Esophagus (tissue), 2 donors: ENCODE results near the gene CDKN2A. TPM values are rescaled to one million over a fixed set of nuclear protein-coding genes. Genes with fewer than 3 reads are reported as not detected.
"Not testable (repeated sequence)": the region's sequence is repeated elsewhere in the genome, so short reads cannot be mapped to it uniquely, and the experiment has no call there.

Experiments used
- H3K27ac ChIP-seq, 2 donors: one replicate each; pipeline ENCODE4 v1.5.1; 2013; ENCODE audit warnings: low read depth in 2 of 2, mild to moderate bottlenecking in 2 of 2, inconsistent platforms in 1 of 2, low read length in 1 of 2, moderate library complexity in 1 of 2
- H3K27me3 ChIP-seq, 2 donors: one replicate each; pipeline ENCODE4 v1.6.1; 2013; ENCODE audit warnings: low read length in 2 of 2, control low read depth in 1 of 2, mild to moderate bottlenecking in 1 of 2; ENCODE audit not compliant: insufficient read depth in 2 of 2, control insufficient read depth in 1 of 2
- H3K36me3 ChIP-seq, 2 donors: one replicate each; pipeline ENCODE4 v1.6.1; 2013; ENCODE audit warnings: low read length in 1 of 2; ENCODE audit not compliant: control insufficient read depth in 2 of 2, insufficient read depth in 2 of 2
- H3K4me1 ChIP-seq, 2 donors: one replicate each; pipeline ENCODE4 v1.6.1; 2013; ENCODE audit warnings: low read length in 1 of 2; ENCODE audit not compliant: control insufficient read depth in 2 of 2, insufficient read depth in 2 of 2
- H3K4me3 ChIP-seq, 2 donors: one replicate each; pipeline ENCODE4 v1.5.1; 2013; ENCODE audit warnings: low read length in 2 of 2, mild to moderate bottlenecking in 2 of 2, low read depth in 1 of 2, moderate library complexity in 1 of 2
- H3K9me3 ChIP-seq, 2 donors: one replicate each; pipeline ENCODE4 v1.6.1; 2013; ENCODE audit warnings: mild to moderate bottlenecking in 2 of 2, low read depth in 1 of 2, low read length in 1 of 2, moderate library complexity in 1 of 2; ENCODE audit not compliant: control insufficient read depth in 2 of 2, insufficient read depth in 1 of 2
- WGBS, 2 donors: extraction: QIAGEN DNeasy Blood & Tissue Kit; methylation state at CpG; one replicate each; pipeline ENCODE4 v1.1.7; 2013; 5-methylcytosine and 5-hydroxymethylcytosine counted together
- polyA plus RNA-seq, 2 donors: library from polyadenylated mRNA; stranded (reverse); fragments of 200-250 nt; gene quantifications; one replicate each; pipeline ENCODE4 v1.2.3, GENCODE V29; 2013
- donor health status: healthy with polysubstance abuse.
- donor health status: Bipolar disorder and iron deficiency.

Gene CDKN2A
- polyA plus RNA-seq, 2 donors = 6.1 to 11.3 TPM

DNA sequence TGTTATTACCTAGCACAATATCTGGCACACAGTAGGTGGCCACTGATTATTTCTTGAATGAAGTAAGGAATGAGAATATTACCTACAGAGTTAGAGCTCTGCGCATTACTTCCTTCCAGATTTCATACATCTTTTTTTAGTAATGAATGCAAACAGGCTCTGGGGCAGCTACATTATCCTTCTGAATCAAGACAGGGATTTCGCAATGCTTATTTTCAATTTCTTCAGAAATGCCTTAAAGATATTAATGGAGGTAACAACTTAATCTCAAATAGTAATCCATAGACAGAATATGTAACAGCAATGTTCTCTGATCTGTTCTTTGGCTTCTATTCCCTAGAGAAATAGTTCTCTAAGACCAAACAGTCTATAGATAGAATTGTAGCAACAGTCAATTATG lies 32.6 kb downstream of the CDKN2A start:
- H3K36me3 ChIP-seq = no peaks in the 10 kb centered on the region
- 78 to 81% methylated on average over 2 of the region's 2 CpGs for WGBS, 2 donors
- H3K9me3 ChIP-seq = no peaks in the 10 kb centered on the region
- peaks cover 2 to 9% of the 10 kb centered on the region in 2 donors for H3K4me1 ChIP-seq
- H3K27me3 ChIP-seq = peaks cover 0 to 7% of the 10 kb centered on the region in 2 donors
- no peak overlapping the region for H3K27ac ChIP-seq
- no peak overlapping the region for H3K4me3 ChIP-seq

DNA sequence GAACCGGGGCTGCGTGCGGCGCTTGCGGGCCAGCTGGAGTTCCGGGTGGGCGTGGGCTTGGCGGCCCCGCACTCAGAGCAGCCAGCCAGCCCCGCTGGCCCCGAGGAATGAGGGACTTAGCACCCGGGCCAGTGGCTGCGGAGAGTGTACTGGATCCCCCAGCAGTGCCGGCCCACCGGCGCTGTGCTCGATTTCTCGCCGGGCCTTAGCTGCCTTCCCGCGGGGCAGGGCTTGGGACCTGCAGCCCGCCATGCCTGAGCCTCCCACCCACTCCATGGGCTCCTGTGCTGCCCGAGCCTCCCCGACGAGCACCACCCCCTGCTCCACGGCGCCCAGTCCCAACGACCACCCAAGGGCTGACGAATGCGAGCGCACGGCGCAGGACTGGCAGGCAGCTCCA lies 34.9 kb downstream of the CDKN2A start:
- WGBS, 2 donors = 94% methylated on average over 16 to 31 of the region's 33 CpGs

DNA sequence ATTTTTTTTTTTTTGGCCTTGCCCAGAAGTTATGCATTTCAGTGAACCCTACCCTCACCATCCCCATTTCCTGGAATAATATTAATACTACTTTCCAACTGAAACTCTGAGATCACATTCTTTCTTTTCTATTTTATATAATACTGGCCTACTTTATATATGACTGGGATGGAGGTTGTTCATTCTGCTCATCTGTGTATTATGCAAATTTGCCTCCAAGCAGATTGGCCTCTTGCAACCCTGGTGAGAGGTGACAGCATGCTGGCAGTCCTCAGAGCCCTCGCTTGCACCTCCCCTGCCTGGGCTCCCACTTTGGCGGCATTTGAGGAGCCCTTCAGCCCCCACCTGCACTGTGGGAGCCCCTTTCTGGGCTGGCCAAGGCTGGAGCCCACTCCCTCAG lies 35.4 kb downstream of the CDKN2A start:
- Histone ChIP-seq H3K9me3 (no peaks in the 10 kb centered on the region), H3K4me3 (no peak overlapping the region), H3K36me3 (no peaks in the 10 kb centered on the region), H3K4me1 (no peaks in the 10 kb centered on the region), H3K27ac (no peak overlapping the region), H3K27me3 (no peaks in the 10 kb centered on the region)
- 87 to 91% methylated on average over 2 of the region's 2 CpGs for WGBS, 2 donors

More for the DNA sequence above, 34.9 kb downstream of the CDKN2A start:
- H3K4me1 ChIP-seq, H3K27me3 ChIP-seq, H3K27ac ChIP-seq, H3K36me3 ChIP-seq, H3K9me3 ChIP-seq, H3K4me3 ChIP-seq: not testable (repeated sequence)

DNA sequence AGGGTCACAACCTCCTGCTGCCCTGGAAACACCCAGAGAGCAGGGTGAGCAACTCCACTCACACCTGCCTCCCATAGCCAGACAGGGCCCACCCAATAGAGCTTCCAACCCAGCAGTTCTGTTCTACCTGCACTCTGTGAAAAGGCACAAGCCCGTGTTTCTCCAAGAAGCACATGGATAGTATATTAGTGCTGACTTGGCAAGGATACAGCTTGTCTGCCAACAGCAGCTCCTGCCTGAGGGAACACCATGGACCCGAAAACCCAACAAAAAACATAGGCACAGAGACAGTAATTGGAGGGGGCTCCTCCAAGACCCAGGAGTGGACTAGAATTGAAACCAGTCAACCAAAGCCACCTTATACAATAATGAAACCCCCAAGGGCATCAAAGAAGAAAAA lies 48.6 kb downstream of the CDKN2A start:
- H3K4me1 ChIP-seq = no peaks in the 10 kb centered on the region
- 76 to 87% methylated on average over 2 of the region's 2 CpGs for WGBS, 2 donors

DNA sequence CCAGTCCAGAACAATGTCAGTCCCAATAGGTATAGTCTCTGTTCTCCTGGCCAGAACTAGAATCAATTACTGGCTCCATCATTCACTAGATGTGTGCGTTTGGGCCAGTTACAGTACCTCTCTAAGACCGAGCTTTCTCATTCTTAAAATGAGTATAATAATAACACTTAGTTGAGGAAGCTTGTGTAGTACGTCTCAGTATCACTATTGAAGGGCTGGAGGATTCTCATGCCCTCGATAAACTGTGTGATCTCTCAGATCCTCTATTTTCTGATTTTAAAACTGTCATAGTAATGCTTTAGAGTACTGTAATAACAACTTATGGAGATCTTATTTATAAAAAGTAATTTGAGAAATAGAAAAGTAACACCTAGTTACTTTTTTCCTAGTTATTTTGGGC lies 50.7 kb downstream of the CDKN2A start:
- Histone ChIP-seq H3K9me3 (peaks cover 4% of the 10 kb centered on the region in 2 donors), H3K36me3 (no peaks in the 10 kb centered on the region), H3K27me3 (no peaks in the 10 kb centered on the region), H3K4me3 (no peak overlapping the region), H3K27ac (no peak overlapping the region), H3K4me1 (no peaks in the 10 kb centered on the region)
- WGBS, 2 donors = 88 to 92% methylated on average over 4 of the region's 4 CpGs

More for the DNA sequence above, 48.6 kb downstream of the CDKN2A start:
- Histone ChIP-seq H3K27me3 (no peaks in the 10 kb centered on the region), H3K36me3 (no peaks in the 10 kb centered on the region), H3K4me3 (no peak overlapping the region), H3K9me3 (peaks cover 4% of the 10 kb centered on the region in 2 donors), H3K27ac (no peak overlapping the region)

DNA sequence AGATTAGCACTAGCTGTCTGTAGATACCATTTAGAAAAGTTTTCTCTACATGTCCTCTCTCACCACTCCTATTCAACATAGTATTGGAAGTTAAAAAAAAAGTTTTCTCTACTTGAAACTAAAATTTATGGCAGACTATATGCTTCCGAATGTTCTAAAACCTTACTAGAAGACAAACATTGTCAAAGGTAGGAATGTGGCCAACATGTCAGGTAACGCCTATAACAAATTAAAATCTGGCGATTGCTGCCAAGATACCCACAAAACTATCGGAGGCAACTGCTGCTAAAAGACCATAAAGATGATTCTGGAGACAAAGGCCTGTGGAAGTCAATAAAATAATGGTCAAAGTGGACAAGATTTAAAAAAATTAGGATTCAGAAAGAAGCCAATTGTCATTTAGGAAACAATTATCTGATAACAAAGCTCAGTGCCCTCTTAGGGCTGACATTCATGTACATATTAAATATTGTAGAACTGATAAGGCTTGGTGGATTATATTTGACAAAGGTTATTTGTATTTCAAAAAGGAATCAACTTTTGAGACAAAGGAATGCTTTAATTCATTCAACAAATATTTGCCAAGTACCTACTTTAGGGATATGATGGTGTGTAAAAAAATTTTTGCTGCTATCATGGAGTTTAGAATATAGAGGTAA lies 52.7 kb downstream of the CDKN2A start:
- H3K36me3 ChIP-seq = no peaks in the 10 kb centered on the region
- H3K27ac ChIP-seq = no peak overlapping the region
- no peak overlapping the region for H3K4me3 ChIP-seq
- WGBS, 2 donors = 75 to 84% methylated on average over 4 of the region's 4 CpGs
- no peaks in the 10 kb centered on the region for H3K4me1 ChIP-seq
- no peaks in the 10 kb centered on the region for H3K27me3 ChIP-seq
- H3K9me3 ChIP-seq = peaks cover 4% of the 10 kb centered on the region in 2 donors

DNA sequence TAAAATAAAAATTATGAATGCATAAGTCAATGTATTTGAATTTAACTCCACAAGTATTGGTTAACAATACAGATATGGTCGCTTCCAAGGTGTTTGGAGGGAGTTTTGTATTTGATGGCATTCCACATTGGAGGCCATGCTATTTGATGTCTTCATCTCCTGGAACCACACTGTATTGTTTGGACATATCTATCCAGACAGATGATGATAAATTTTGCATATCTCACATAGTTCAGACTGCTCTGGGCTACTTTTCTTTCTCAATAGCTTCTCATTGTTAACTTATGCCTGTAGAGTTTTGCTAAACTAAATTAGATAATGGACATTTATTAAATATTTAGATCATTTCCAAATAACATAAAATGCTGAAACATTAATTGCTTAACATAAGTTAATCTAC lies 58.0 kb downstream of the CDKN2A start:
- H3K27me3 ChIP-seq = no peaks in the 10 kb centered on the region
- 97% methylated on average over 1 of the region's 1 CpG for WGBS, 2 donors
- H3K9me3 ChIP-seq = no peaks in the 10 kb centered on the region
- H3K27ac ChIP-seq = no peak overlapping the region
- no peak overlapping the region for H3K4me3 ChIP-seq
- H3K4me1 ChIP-seq = no peaks in the 10 kb centered on the region
- no peaks in the 10 kb centered on the region for H3K36me3 ChIP-seq

DNA sequence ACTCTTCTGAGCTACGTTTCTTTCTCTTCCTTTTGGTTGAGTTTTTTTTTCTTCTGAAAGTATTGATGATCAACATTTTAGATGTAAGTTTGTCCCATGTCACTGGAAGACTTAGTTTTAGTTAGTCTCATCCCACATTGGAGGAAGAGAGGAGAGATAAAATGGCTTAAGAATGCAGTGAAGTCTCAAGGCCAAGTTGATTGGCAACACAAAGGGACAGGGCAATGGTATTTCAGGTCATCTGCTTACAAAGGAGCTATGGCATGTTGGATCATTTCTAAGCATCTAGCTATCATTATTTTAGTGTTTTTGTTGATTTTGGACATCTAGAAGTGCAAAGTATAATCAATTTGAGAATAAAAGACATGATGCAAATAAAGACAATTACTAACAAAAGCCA lies 58.6 kb downstream of the CDKN2A start:
- Histone ChIP-seq H3K9me3 (no peaks in the 10 kb centered on the region), H3K4me1 (no peaks in the 10 kb centered on the region), H3K27ac (no peak overlapping the region), H3K27me3 (no peaks in the 10 kb centered on the region), H3K4me3 (no peak overlapping the region), H3K36me3 (no peaks in the 10 kb centered on the region)
- 74 to 80% methylated on average over 1 of the region's 1 CpG for WGBS, 2 donors

DNA sequence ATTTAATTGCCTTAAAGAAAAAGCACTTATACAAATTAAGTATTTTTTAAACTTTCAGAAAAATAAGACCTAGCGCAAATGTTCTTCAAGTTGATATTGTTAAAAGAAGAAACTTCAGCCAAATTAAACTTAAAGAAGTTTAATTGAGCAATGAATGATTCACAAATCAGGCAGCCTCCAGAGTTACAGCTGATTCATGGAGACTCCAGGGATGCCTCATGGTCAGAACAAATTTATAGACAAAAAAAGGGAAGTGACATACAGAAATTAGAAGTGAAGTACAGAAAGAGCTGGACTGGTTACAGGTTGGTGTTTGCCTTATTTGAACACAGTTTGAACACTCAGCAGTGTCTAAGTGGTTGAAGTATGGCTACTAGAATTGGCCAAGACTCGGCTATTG lies 60.3 kb downstream of the CDKN2A start:
- 88 to 95% methylated on average over 2 of the region's 2 CpGs for WGBS, 2 donors
- Histone ChIP-seq H3K9me3 (no peaks in the 10 kb centered on the region), H3K27me3 (no peaks in the 10 kb centered on the region), H3K4me3 (no peak overlapping the region), H3K4me1 (no peaks in the 10 kb centered on the region), H3K27ac (no peak overlapping the region), H3K36me3 (no peaks in the 10 kb centered on the region)

DNA sequence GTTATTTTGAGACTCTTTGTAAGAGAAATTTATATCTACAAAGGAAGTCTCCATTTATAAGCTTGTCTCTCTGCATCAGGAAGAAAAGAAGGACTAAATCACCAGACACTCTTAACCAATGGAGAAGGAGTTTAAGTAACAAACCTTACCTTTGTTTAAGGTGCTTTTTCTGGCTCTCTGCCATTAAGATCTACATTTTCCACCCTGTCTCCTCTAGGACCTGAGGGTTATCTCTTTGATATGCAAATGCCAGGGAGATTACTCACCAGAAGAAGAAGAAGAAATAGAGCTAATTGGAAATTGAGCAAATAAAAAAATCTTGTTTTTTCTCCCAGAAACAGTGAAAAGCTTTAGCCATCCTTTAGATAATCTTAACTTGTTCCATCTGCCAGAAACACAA lies 60.9 kb downstream of the CDKN2A start:
- no peaks in the 10 kb centered on the region for H3K27me3 ChIP-seq
- no peaks in the 10 kb centered on the region for H3K9me3 ChIP-seq
- H3K4me1 ChIP-seq = no peaks in the 10 kb centered on the region
- no peaks in the 10 kb centered on the region for H3K36me3 ChIP-seq
- no peak overlapping the region for H3K4me3 ChIP-seq
- no peak overlapping the region for H3K27ac ChIP-seq
